SK-N-SH treated with all-trans-retinoic acid at 6 μM for 48 hours (cell line): ENCODE results near the gene CDC42EP1.
A peak's percentile ranks its signal among the peaks of the same experiment; 100 is the strongest.

Source experiments
- ATAC-seq: fragments of 200-7000 bp; cut with Tn5 transposase; 3 replicates; pipeline ENCODE4 v1.9.1; 2020; ENCODE audit warnings: mild to moderate bottlenecking, moderate library complexity
- BACH2 ChIP-seq: fragments of 250-450 bp; sonication (Bioruptor Pico); IDR thresholded peaks from 2 replicates; pipeline ENCODE4 v1.9.0; 2021; ENCODE audit warnings: mild to moderate bottlenecking, borderline replicate concordance
- CREB5 ChIP-seq: fragments of 250-450 bp; sonication (Bioruptor Pico); IDR thresholded peaks from 2 replicates; pipeline ENCODE4 v1.5.1; 2020; ENCODE audit warnings: low read depth, mild to moderate bottlenecking, moderate library complexity
- CSDC2 ChIP-seq: fragments of 250-450 bp; sonication (Bioruptor Pico); IDR thresholded peaks from 2 replicates; pipeline ENCODE4 v1.5.0; 2020; ENCODE audit warnings: mild to moderate bottlenecking, moderate library complexity
- CSRNP3 ChIP-seq: fragments of 250-450 bp; sonication (Bioruptor Pico); IDR thresholded peaks from 2 replicates; pipeline ENCODE4 v1.5.1; 2021; ENCODE audit warnings: mild to moderate bottlenecking, moderate library complexity
- GLIS3 ChIP-seq: fragments of 250-450 bp; sonication (Bioruptor Pico); IDR thresholded peaks from 2 replicates; pipeline ENCODE4 v1.5.0; 2020; ENCODE audit warnings: mild to moderate bottlenecking, moderate library complexity
- ISL1 ChIP-seq: fragments of 250-450 bp; sonication (Bioruptor Pico); IDR thresholded peaks from 2 replicates; pipeline ENCODE4 v2.1.2; 2022; ENCODE audit warnings: mild to moderate bottlenecking, moderate library complexity
- OSR1 ChIP-seq: fragments of 250-450 bp; sonication (Bioruptor Pico); IDR thresholded peaks from 2 replicates; pipeline ENCODE4 v1.8.0; 2022; ENCODE audit warnings: moderate library complexity, mild to moderate bottlenecking, inconsistent platforms
- PATZ1 ChIP-seq: fragments of 250-450 bp; sonication (Bioruptor Pico); IDR thresholded peaks from 2 replicates; pipeline ENCODE4 v1.8.0; 2020; ENCODE audit warnings: mild to moderate bottlenecking, moderate library complexity, borderline replicate concordance
- PPARA ChIP-seq: fragments of 250-450 bp; sonication (Bioruptor Pico); IDR thresholded peaks from 2 replicates; pipeline ENCODE4 v1.5.0; 2020; ENCODE audit warnings: mild to moderate bottlenecking, borderline replicate concordance
- RARB ChIP-seq: fragments of 250-450 bp; sonication (Bioruptor Pico); IDR thresholded peaks from 2 replicates; pipeline ENCODE4 v1.8.0; 2021; ENCODE audit warnings: mild to moderate bottlenecking, moderate library complexity
- TCF4 ChIP-seq: fragments of 250-450 bp; sonication (Bioruptor Pico); IDR thresholded peaks from 2 replicates; pipeline ENCODE4 v1.8.0; 2021; ENCODE audit warnings: mild to moderate bottlenecking, moderate library complexity, borderline replicate concordance
- ZC3H10 ChIP-seq: fragments of 250-450 bp; sonication (Bioruptor Pico); IDR thresholded peaks from 2 replicates; pipeline ENCODE4 v1.5.1; 2021; ENCODE audit warnings: mild to moderate bottlenecking, moderate library complexity
- ZFP3 ChIP-seq: fragments of 250-450 bp; sonication (Bioruptor Pico); IDR thresholded peaks from 2 replicates; pipeline ENCODE4 v1.5.0; 2020; ENCODE audit warnings: mild to moderate bottlenecking, moderate library complexity
- ZFP30 ChIP-seq: fragments of 450-650 bp; formaldehyde crosslinking; IDR thresholded peaks from 2 replicates; pipeline ENCODE4 v1.5.0; 2022; ENCODE audit warnings: mild to moderate bottlenecking, moderate library complexity
- ZNF565 ChIP-seq: fragments of 450-650 bp; formaldehyde crosslinking; conservative IDR thresholded peaks from 2 replicates; pipeline ENCODE4 v1.5.0; 2020; ENCODE audit warnings: low read depth, mild to moderate bottlenecking, moderate library complexity
- ZNF70 ChIP-seq: fragments of 450-650 bp; formaldehyde crosslinking; IDR thresholded peaks from 2 replicates; pipeline ENCODE4 v1.5.0; 2020; ENCODE audit warnings: mild to moderate bottlenecking, moderate library complexity
- ZNF8 ChIP-seq: fragments of 450-650 bp; formaldehyde crosslinking; IDR thresholded peaks from 2 replicates; pipeline ENCODE4 v1.5.0; 2020; ENCODE audit warnings: mild to moderate bottlenecking, moderate library complexity

Gene CDC42EP1

GRCh38 chr22:37562049-37562875 lies 2.0 kb downstream of the CDC42EP1 start:
- ATAC-seq = no peak
- TF ChIP-seq CREB5 (CRISPR knock-in tag) (no peak), ZNF565 (CRISPR knock-in tag) (no peak), CSRNP3 (no peak)

- ATAC-seq = peak; percentile 36
- TF ChIP-seq ZFP3 (CRISPR knock-in tag) (0 out of 2 replicates have a peak, but pooled peaks have one; percentile 43), CSDC2 (CRISPR knock-in tag) (no peak), ZNF70 (no peak), OSR1 (CRISPR knock-in tag) (no peak), RARB (CRISPR knock-in tag) (no peak), CREB5 (CRISPR knock-in tag) (no peak), ISL1 (CRISPR knock-in tag) (0 out of 2 replicates have a peak, but pooled peaks have one; percentile 7), ZFP30 (CRISPR knock-in tag) (no peak), PATZ1 (CRISPR knock-in tag) (peak; percentile 97), GLIS3 (CRISPR knock-in tag) (no peak), ZNF8 (no peak)
Measured at GRCh38 chr22:37563153-37564081, 3.1 kb downstream of the CDC42EP1 start.

- ATAC-seq = no peak
- TF ChIP-seq BACH2 = no peak
- no peak for TF ChIP-seq ZNF70
- no peak for TF ChIP-seq ZNF8
- TF ChIP-seq ZNF565 (CRISPR knock-in tag) = no peak
- no peak for TF ChIP-seq ISL1 (CRISPR knock-in tag)
- no peak for TF ChIP-seq CREB5 (CRISPR knock-in tag)
Measured at GRCh38 chr22:37564111-37564711, 3.9 kb downstream of the CDC42EP1 start.

- no peak for TF ChIP-seq BACH2
- TF ChIP-seq ZC3H10 (CRISPR knock-in tag) = no peak
- no peak for TF ChIP-seq ZFP3 (CRISPR knock-in tag)
- no peak for TF ChIP-seq ZNF8
- no peak for TF ChIP-seq ISL1 (CRISPR knock-in tag)
- no peak for TF ChIP-seq PPARA
- no peak for TF ChIP-seq TCF4 (CRISPR knock-in tag)
- TF ChIP-seq GLIS3 (CRISPR knock-in tag) = no peak
- ATAC-seq = no peak
Measured at GRCh38 chr22:37565830-37566229, 5.5 kb downstream of the CDC42EP1 start.
